GM10847 (cell line): Measurements from ENCODE around the gene TRIO.

Experiments
- POLR2A ChIP-seq: IDR thresholded peaks from 2 replicates; pipeline ENCODE4 v1.6.1; 2011; ENCODE audit not compliant: insufficient read length; ENCODE audit errors: extremely low read depth

TRIO gene

GRCh38 chr5:14547666-14548065 lies 404.5 kb downstream of the TRIO start:
- no peak for TF ChIP-seq POLR2A

GRCh38 chr5:14551211-14551610 lies 408.1 kb downstream of the TRIO start:
- no peak for TF ChIP-seq POLR2A

GRCh38 chr5:14552017-14552416 lies 408.9 kb downstream of the TRIO start:
- TF ChIP-seq POLR2A: no peak

GRCh38 chr5:14556015-14556414 lies 412.9 kb downstream of the TRIO start:
- TF ChIP-seq POLR2A: no peak

- no peak for TF ChIP-seq POLR2A
These were observed 414.1 kb downstream of the TRIO start for GRCh38 chr5:14557203-14557770.

GRCh38 chr5:14557791-14558415 lies 414.8 kb downstream of the TRIO start:
- no peak for TF ChIP-seq POLR2A
